Effector memory CD8-positive, alpha-beta T cell (primary cell): ENCODE results near the gene NHERF1.

ENCODE experiments used
- ATAC-seq: fragments of 150-1000 bp; cut with Tn5 transposase; replicated peaks from 2 replicates; pipeline ENCODE4 v1.10.0; 2021; ENCODE audit warnings: mild to moderate bottlenecking, moderate library complexity
- DNase-seq, 3 experiments: peaks; one replicate each; pipeline ENCODE4 v3.0.0; 2021
- H3K27ac Mint-ChIP-seq, 2 donors: one replicate each; pipeline ENCODE4 v1.8.0; 2022; ENCODE audit warnings: mild to moderate bottlenecking in 2 of 2, mixed read lengths in 2 of 2, moderate library complexity in 2 of 2
- H3K27me3 Mint-ChIP-seq, 2 donors: one replicate each; pipeline ENCODE4 v1.8.0; 2022; ENCODE audit warnings: mixed read lengths in 2 of 2
- H3K36me3 Mint-ChIP-seq: one replicate; pipeline ENCODE4 v1.8.0; 2022; ENCODE audit warnings: mild to moderate bottlenecking, moderate library complexity, mixed read lengths; ENCODE audit not compliant: insufficient read depth
- H3K4me1 Mint-ChIP-seq, 2 donors: one replicate each; pipeline ENCODE4 v1.8.0; 2022; ENCODE audit warnings: low read depth in 2 of 2, mixed read lengths in 2 of 2
- H3K4me3 Mint-ChIP-seq, 2 donors: one replicate each; pipeline ENCODE4 v1.8.0; 2022; ENCODE audit warnings: mild to moderate bottlenecking in 2 of 2, mixed read lengths in 2 of 2, moderate library complexity in 2 of 2
- H3K9me3 Mint-ChIP-seq, 2 donors: one replicate each; pipeline ENCODE4 v1.8.0; 2022; ENCODE audit warnings: mixed read lengths in 2 of 2

NHERF1 gene

GRCh38 chr17:74770498-74771318 is 22.3 kb downstream of the NHERF1 start:
- H3K27ac Mint-ChIP-seq: peak overlapping the region; percentile 77 to 93
- H3K9me3 Mint-ChIP-seq: no peaks in the 10 kb centered on the region
- DNase-seq (peak; percentile 73 to 76 (median 74)), ATAC-seq (peak; percentile 95)
- H3K36me3 Mint-ChIP-seq: peaks cover 66% of the 10 kb centered on the region
- H3K4me3 Mint-ChIP-seq: peak overlapping the region in 1 of 2 donors; percentile 10
- peaks cover 42 to 45% of the 10 kb centered on the region in 2 donors for H3K4me1 Mint-ChIP-seq
- H3K27me3 Mint-ChIP-seq: no peaks in the 10 kb centered on the region

DNA sequence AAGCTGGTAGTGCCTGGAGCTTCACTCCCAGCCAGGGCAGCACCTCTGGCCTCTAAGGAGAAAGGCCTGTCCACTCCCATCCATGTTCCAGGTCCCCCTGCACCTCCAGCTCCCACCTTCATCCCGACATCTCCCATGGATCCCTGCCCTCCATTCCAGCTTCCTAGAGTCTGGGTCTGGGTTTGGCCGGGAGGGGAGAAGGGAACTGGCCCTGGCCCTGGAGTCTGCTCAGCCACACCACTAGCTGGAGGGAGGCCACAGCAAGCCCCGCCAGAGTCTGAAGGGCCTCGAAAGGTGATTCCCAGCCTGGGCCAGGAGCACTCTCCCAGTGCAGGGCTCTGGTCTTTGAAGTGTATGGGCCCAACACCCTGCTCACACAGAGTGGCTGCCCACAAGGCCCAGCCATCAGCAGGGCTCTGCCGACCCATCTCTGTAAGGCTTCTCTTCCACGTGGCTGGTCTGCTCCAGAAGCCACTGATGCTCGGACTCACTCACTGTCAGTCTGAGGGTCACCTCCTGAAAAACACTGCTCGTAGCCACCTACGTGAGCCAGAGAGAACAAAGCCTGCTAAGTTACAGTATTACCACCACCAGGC is 23.0 kb downstream of the NHERF1 start:
- ATAC-seq (no peak), DNase-seq (no peak)
- no peak overlapping the region for H3K4me3 Mint-ChIP-seq
- no peaks in the 10 kb centered on the region for H3K27me3 Mint-ChIP-seq
- H3K36me3 Mint-ChIP-seq: peaks cover 66% of the 10 kb centered on the region
- H3K9me3 Mint-ChIP-seq: no peaks in the 10 kb centered on the region
- peak overlapping the region in 1 of 2 donors; percentile 93 for H3K27ac Mint-ChIP-seq
- peaks cover 49 to 50% of the 10 kb centered on the region in 2 donors for H3K4me1 Mint-ChIP-seq

DNA sequence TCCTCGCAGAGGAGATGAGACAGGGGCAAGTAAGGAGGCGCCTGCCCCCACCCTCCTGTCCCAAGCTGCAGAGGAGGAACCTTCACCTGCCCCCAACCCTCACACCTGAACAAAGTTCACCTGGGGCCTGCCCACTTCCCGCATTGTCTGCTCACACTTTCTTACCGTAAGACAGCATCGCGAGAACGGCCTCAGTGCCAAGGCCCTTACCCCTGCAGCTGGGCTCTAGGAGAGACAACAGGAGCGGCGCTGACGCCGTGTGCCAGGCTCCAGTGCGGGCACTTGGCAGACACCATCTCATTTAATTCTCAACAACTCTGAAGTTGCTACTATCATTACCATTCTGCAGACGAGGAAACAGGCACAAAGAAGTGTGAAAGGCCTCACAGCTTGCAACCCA is 23.6 kb downstream of the NHERF1 start:
- H3K27me3 Mint-ChIP-seq: no peaks in the 10 kb centered on the region
- no peak overlapping the region for H3K4me3 Mint-ChIP-seq
- H3K4me1 Mint-ChIP-seq: peaks cover 50 to 55% of the 10 kb centered on the region in 2 donors
- no peaks in the 10 kb centered on the region for H3K9me3 Mint-ChIP-seq
- ATAC-seq: no peak
- DNase-seq: no peak
- peak overlapping the region in 1 of 2 donors; percentile 93 for H3K27ac Mint-ChIP-seq
- H3K36me3 Mint-ChIP-seq: peaks cover 61% of the 10 kb centered on the region

GRCh38 chr17:74773414-74773813 is 25.0 kb downstream of the NHERF1 start:
- ATAC-seq: no peak
- H3K9me3 Mint-ChIP-seq: no peaks in the 10 kb centered on the region
- DNase-seq: no peak
- H3K36me3 Mint-ChIP-seq: peaks cover 51% of the 10 kb centered on the region
- peaks cover 52 to 59% of the 10 kb centered on the region in 2 donors for H3K4me1 Mint-ChIP-seq
- H3K27me3 Mint-ChIP-seq: no peaks in the 10 kb centered on the region
- peak overlapping the region; percentile 83 to 93 for H3K27ac Mint-ChIP-seq
- H3K4me3 Mint-ChIP-seq: no peak overlapping the region

GRCh38 chr17:74773871-74774286 is 25.5 kb downstream of the NHERF1 start:
- DNase-seq (no peak), ATAC-seq (no peak)
- peaks cover 48 to 56% of the 10 kb centered on the region in 2 donors for H3K4me1 Mint-ChIP-seq
- no peaks in the 10 kb centered on the region for H3K9me3 Mint-ChIP-seq
- H3K27me3 Mint-ChIP-seq: no peaks in the 10 kb centered on the region
- H3K36me3 Mint-ChIP-seq: peaks cover 50% of the 10 kb centered on the region
- H3K4me3 Mint-ChIP-seq: peak overlapping the region; percentile 18 to 25
- peak overlapping the region in 1 of 2 donors; percentile 93 for H3K27ac Mint-ChIP-seq

DNA sequence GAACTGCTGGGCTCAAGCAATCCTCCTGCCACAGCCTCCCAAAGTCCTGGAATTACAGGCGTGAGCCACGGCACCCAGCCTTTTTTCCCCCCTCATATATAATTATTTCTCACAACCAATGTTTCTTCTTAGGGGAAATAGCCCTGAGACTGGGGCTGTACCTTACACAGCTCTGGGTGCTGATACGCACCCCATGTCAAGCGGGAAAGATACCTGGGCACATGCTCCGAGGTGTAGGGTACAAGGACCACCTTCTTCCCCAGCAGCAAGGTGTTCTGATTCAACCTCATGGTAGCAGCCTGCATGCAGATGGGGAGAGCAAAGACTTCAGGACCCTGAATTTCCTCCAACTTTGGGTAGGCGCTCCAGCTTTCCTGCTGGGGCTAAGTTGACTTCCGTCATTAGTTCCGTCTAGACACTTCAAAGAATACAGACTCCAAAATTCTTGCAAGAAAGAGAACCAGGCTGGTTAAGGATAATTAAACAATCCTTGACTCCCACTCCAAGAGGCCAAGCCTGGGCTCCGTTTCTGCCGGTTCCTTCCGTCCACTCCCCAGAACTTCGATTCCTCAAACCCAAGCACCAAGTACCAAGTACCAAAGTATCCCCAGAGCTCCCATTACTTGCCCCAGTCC is 27.1 kb downstream of the NHERF1 start:
- H3K27me3 Mint-ChIP-seq: no peaks in the 10 kb centered on the region
- DNase-seq: no peak
- peaks cover 37% of the 10 kb centered on the region for H3K36me3 Mint-ChIP-seq
- peaks cover 51 to 54% of the 10 kb centered on the region in 2 donors for H3K4me1 Mint-ChIP-seq
- no peaks in the 10 kb centered on the region for H3K9me3 Mint-ChIP-seq
- H3K27ac Mint-ChIP-seq: peak overlapping the region; percentile 94 to 97
- H3K4me3 Mint-ChIP-seq: peak overlapping the region; percentile 96 to 100
- no peak for ATAC-seq

GRCh38 chr17:74776044-74776962 is 27.9 kb downstream of the NHERF1 start, which contains the start of gene NAT9:
TSS of gene NAT9 (minus strand) at chr17:74776345. CDS start at chr17:74775698, 647 bp downstream.
- H3K4me3 Mint-ChIP-seq: peak within 1 kb of the TSS; percentile 96 to 100
- peak; percentile 98 to 99 (median 99) for DNase-seq
- no peaks in the 10 kb centered on the region for H3K9me3 Mint-ChIP-seq
- peak within 1 kb of the TSS; percentile 94 to 97 for H3K27ac Mint-ChIP-seq
- peak; percentile 71 for ATAC-seq
- no peaks in the 10 kb centered on the region for H3K27me3 Mint-ChIP-seq
- peaks cover 31% of the 10 kb centered on the region for H3K36me3 Mint-ChIP-seq
- peaks cover 53 to 54% of the 10 kb centered on the region in 2 donors for H3K4me1 Mint-ChIP-seq

- Mint-ChIP-seq H3K27ac (peak overlapping the region in 1 of 2 donors; percentile 97), H3K9me3 (no peaks in the 10 kb centered on the region), H3K4me3 (peak overlapping the region; percentile 96 to 100), H3K36me3 (peaks cover 24% of the 10 kb centered on the region), H3K27me3 (no peaks in the 10 kb centered on the region), H3K4me1 (peaks cover 57 to 58% of the 10 kb centered on the region in 2 donors)
- DNase-seq (no peak), ATAC-seq (no peak)
Measured at GRCh38 chr17:74776990-74777389, 28.6 kb downstream of the NHERF1 start.

- no peaks in the 10 kb centered on the region for H3K9me3 Mint-ChIP-seq
- H3K36me3 Mint-ChIP-seq: peaks cover 20% of the 10 kb centered on the region
- peaks cover 53% of the 10 kb centered on the region in 2 donors for H3K4me1 Mint-ChIP-seq
- H3K27me3 Mint-ChIP-seq: no peaks in the 10 kb centered on the region
- peak overlapping the region; percentile 96 to 100 for H3K4me3 Mint-ChIP-seq
- DNase-seq (no peak), ATAC-seq (no peak)
- no peak overlapping the region for H3K27ac Mint-ChIP-seq
Measured at GRCh38 chr17:74777901-74778515, 29.6 kb downstream of the NHERF1 start.

- DNase-seq (no peak), ATAC-seq (no peak)
- Mint-ChIP-seq H3K27ac (peak overlapping the region in 1 of 2 donors; percentile 94), H3K4me3 (no peak overlapping the region), H3K9me3 (no peaks in the 10 kb centered on the region), H3K4me1 (peaks cover 51 to 55% of the 10 kb centered on the region in 2 donors), H3K27me3 (no peaks in the 10 kb centered on the region), H3K36me3 (peaks cover 20% of the 10 kb centered on the region)
Measured at GRCh38 chr17:74778960-74779359, 30.5 kb downstream of the NHERF1 start.

DNA sequence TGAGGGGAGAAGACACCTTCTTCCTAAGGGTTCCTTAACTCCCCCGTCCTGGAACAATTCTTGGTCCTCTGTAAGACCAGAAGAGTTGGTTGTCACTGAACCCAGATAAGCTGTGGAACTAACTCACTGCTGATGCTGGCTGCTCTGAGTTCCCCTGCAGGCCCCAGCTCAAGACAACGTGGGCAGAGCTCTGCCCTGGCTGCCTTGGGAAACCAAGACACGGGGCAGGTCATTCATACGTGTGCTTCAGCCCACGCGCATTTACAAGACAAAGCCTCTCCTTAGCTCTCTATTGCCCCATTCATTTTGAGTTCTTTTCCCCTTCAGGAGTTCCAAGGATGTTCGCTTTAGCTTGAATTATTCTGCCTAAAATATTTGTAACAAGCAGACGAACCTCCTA is 31.1 kb downstream of the NHERF1 start:
- Mint-ChIP-seq H3K4me3 (peak overlapping the region; percentile 72 to 75), H3K36me3 (peaks cover 20% of the 10 kb centered on the region), H3K9me3 (no peaks in the 10 kb centered on the region), H3K4me1 (peaks cover 50 to 60% of the 10 kb centered on the region in 2 donors), H3K27me3 (no peaks in the 10 kb centered on the region), H3K27ac (peak overlapping the region; percentile 91 to 94)
- no peak for DNase-seq
- no peak for ATAC-seq

DNA sequence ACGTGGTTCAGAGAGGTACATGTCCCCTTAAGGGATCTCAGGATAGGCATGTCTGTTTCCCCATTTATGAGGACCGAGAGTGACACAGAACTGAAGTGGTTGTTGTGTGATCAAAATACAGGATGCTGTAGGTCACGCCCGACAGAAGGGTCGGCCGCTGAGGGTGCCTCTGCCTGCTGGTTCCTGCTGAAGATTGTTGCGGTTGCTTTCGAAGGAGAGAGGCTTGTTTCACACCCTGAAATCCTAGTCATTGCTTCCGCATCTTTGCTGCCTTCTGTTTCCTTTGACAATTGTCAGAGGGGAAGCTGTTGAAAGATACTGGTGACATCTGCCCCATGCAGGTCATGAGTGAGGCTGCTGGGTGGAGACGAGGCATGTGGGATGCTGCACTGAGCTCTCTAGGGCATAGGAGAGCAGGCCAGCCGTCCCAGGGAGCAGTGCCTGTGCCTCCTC is 31.5 kb downstream of the NHERF1 start:
- DNase-seq: peak; percentile 59 to 66 (median 64)
- no peaks in the 10 kb centered on the region for H3K9me3 Mint-ChIP-seq
- H3K4me1 Mint-ChIP-seq: peaks cover 55 to 60% of the 10 kb centered on the region in 2 donors
- H3K27me3 Mint-ChIP-seq: no peaks in the 10 kb centered on the region
- H3K4me3 Mint-ChIP-seq: peak overlapping the region; percentile 72 to 75
- peak overlapping the region; percentile 91 to 94 for H3K27ac Mint-ChIP-seq
- peaks cover 20% of the 10 kb centered on the region for H3K36me3 Mint-ChIP-seq
- peak; percentile 71 for ATAC-seq
